ENCODE data around the gene DHRS12. TPM values are rescaled to one million over a fixed set of nuclear protein-coding genes. Genes with fewer than 3 reads are reported as not detected.

The DHRS12 gene
- total RNA-seq, 2 experiments from 2014 or later, result 10.0 to 14.8 TPM

DNA sequence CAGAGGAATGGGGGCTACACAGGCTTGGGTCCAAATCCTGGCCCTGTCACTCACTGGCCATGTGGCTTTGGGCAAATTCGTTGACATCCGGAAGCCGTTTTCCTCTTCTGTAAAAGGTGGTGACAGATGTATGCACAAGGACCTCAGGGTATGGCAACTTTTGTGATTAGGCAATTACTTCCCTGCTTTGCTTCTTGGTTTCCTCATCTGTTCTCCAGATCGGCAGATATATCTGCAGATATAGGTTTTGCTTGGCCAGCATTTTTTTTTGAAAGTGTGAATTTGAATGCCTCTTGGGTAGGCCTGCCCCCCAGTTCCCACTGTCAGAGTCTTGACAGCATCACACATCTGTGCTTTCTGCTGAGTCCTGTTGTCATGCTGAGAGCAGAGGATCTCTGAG lies 23.3 kb upstream of the DHRS12 start:
- no peaks in the 10 kb centered on the region for H3K9me3 ChIP-seq (ENCODE audit: control insufficient read depth in 1 of 2, insufficient read depth in 1 of 2, low read length in 2 of 2)
- H3K27ac Mint-ChIP-seq, result peak overlapping the region; percentile 89
- peaks cover 83% of the 10 kb centered on the region for H3K4me1 Mint-ChIP-seq (ENCODE audit: low read depth)
- no peak for ATAC-seq (ENCODE audit: poor library complexity)
- H3K36me3 ChIP-seq (ENCODE audit: insufficient read depth, low read length), result no peaks in the 10 kb centered on the region
- no peaks in the 10 kb centered on the region for H3K27me3 ChIP-seq (ENCODE audit: control insufficient read depth in 1 of 2, insufficient read depth in 2 of 2, low read length in 2 of 2)
- no peak for DNase-seq
- H3K4me1 ChIP-seq (ENCODE audit: insufficient read depth, low read length), result peaks cover 66% of the 10 kb centered on the region
- H3K4me3 Mint-ChIP-seq, result peak overlapping the region; percentile 86
- peak overlapping the region; percentile 76 to 79 for H3K27ac ChIP-seq (ENCODE audit: low read depth in 1 of 2, low read length in 2 of 2)
- H3K27me3 Mint-ChIP-seq, result no peaks in the 10 kb centered on the region
- peaks cover 21% of the 10 kb centered on the region for H3K36me3 Mint-ChIP-seq (ENCODE audit: low read depth)
- no peaks in the 10 kb centered on the region for H3K9me3 Mint-ChIP-seq
- H3K4me3 ChIP-seq (ENCODE audit: low read length), result peak overlapping the region; percentile 54
- ChIA-PET POLR2A (interaction anchor here (0.6 to 10.0 kb wide), 7 partner anchors 9 to 375 kb away, joined by 3 to 153 read pairs (median 19); partner anchors contain the start of genes INTS6 and TMEM272), CTCF (interaction anchor here (4.1 kb wide), 1 partner anchor 12 kb away, joined by 20 read pairs; no protein-coding TSS in a partner anchor)
- intact Hi-C loops (cut with DNase I, micrococcal nuclease), result loop anchor here (5.0 to 10.0 kb wide), 2 partner anchors 185 to 1702 kb away; partner anchors contain the start of genes ALG11 (in 1 of the 2) and ATP7B (in 1 of the 2)
- TF ChIP-seq, protein P1, sequence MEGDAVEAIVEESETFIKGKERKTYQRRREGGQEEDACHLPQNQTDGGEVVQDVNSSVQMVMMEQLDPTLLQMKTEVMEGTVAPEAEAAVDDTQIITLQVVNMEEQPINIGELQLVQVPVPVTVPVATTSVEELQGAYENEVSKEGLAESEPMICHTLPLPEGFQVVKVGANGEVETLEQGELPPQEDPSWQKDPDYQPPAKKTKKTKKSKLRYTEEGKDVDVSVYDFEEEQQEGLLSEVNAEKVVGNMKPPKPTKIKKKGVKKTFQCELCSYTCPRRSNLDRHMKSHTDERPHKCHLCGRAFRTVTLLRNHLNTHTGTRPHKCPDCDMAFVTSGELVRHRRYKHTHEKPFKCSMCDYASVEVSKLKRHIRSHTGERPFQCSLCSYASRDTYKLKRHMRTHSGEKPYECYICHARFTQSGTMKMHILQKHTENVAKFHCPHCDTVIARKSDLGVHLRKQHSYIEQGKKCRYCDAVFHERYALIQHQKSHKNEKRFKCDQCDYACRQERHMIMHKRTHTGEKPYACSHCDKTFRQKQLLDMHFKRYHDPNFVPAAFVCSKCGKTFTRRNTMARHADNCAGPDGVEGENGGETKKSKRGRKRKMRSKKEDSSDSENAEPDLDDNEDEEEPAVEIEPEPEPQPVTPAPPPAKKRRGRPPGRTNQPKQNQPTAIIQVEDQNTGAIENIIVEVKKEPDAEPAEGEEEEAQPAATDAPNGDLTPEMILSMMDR (IDR thresholded peaks at IDR 0.05), result no peak

DNA sequence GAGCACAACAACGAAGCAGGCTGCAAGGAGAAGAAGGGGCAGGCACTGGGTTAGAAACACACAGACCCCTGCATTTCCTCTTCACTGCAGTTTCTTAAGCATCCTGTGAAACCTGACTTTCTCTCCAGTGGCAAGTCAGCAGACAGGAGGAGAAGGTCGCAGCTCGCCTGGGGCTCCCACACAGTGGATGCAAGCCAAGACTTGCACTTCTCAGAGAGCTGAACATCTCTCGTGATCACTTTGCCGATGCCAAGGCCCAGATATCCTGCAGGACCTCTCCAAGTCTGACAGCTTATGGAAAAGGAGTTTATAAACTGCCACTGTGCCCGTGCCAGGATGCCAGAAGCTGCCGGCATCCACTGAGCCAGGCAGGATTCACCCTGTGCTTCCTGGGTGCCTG lies 22.6 kb upstream of the DHRS12 start:
- peak overlapping the region; percentile 76 to 79 for H3K27ac ChIP-seq (ENCODE audit: low read depth in 1 of 2, low read length in 2 of 2)
- no peaks in the 10 kb centered on the region for H3K9me3 ChIP-seq (ENCODE audit: control insufficient read depth in 1 of 2, insufficient read depth in 1 of 2, low read length in 2 of 2)
- H3K4me3 ChIP-seq (ENCODE audit: low read length), result peak overlapping the region; percentile 54
- peaks cover 66% of the 10 kb centered on the region for H3K4me1 ChIP-seq (ENCODE audit: insufficient read depth, low read length)
- ChIA-PET CTCF (interaction anchor here (4.1 kb wide), 1 partner anchor 12 kb away, joined by 20 read pairs; no protein-coding TSS in a partner anchor), POLR2A (interaction anchor here (0.6 to 10.0 kb wide), 8 partner anchors 8 to 374 kb away, joined by 3 to 153 read pairs (median 29); partner anchors contain the start of genes INTS6 and TMEM272)
- Mint-ChIP-seq H3K9me3 (no peaks in the 10 kb centered on the region), H3K27me3 (no peaks in the 10 kb centered on the region), H3K4me3 (peak overlapping the region; percentile 86), H3K36me3 (ENCODE audit: low read depth) (peaks cover 28% of the 10 kb centered on the region), H3K27ac (peak overlapping the region; percentile 89), H3K4me1 (ENCODE audit: low read depth) (peaks cover 83% of the 10 kb centered on the region)
- peak in 3 of 14 experiments; percentile 46 to 54 (median 47) for DNase-seq
- peak; percentile 6 for ATAC-seq (ENCODE audit: poor library complexity)
- intact Hi-C loops (cut with DNase I, micrococcal nuclease), result loop anchor here (5.0 to 10.0 kb wide), 2 partner anchors 186 to 1702 kb away; partner anchors contain the start of genes ALG11 (in 1 of the 2) and ATP7B (in 1 of the 2)
- TF ChIP-seq, protein P1 (IDR thresholded peaks at IDR 0.05), result no peak
- no peaks in the 10 kb centered on the region for H3K27me3 ChIP-seq (ENCODE audit: control insufficient read depth in 1 of 2, insufficient read depth in 2 of 2, low read length in 2 of 2)
- H3K36me3 ChIP-seq (ENCODE audit: insufficient read depth, low read length), result no peaks in the 10 kb centered on the region

DNA sequence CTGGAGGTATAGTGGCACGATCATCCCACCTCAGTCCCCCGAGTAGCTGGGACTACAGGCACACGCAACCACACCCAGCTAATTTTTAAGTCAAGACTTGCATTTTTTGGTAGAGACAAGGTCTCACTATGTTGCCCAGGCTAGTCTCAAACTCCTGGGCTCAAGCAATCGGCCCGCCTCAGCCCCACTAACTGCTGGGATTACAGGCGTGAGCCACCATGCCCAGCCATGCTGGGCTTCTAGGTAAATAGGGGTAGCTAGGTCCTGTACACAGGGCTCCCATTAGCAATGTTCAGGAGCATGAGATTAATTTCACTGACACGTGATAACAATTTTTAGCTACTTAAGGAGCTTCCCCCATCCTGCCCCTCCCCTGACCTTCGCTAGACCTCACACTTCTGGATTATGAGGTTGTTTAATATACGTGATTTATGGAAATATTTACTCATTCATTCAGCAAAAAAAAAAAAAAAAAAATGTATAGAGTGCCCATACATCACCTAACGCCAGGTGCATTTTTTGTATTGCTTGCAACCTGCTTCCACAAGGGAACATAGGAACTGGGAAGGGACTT lies 21.8 kb upstream of the DHRS12 start:
- Histone ChIP-seq H3K9me3 (ENCODE audit: control insufficient read depth in 1 of 2, insufficient read depth in 1 of 2, low read length in 2 of 2) (no peaks in the 10 kb centered on the region), H3K4me1 (ENCODE audit: insufficient read depth, low read length) (peaks cover 72% of the 10 kb centered on the region), H3K36me3 (ENCODE audit: insufficient read depth, low read length) (no peaks in the 10 kb centered on the region), H3K27ac (ENCODE audit: low read depth in 1 of 2, low read length in 2 of 2) (peak overlapping the region; percentile 76 to 79), H3K4me3 (ENCODE audit: low read length) (peak overlapping the region; percentile 54), H3K27me3 (ENCODE audit: control insufficient read depth in 1 of 2, insufficient read depth in 2 of 2, low read length in 2 of 2) (no peaks in the 10 kb centered on the region)
- CTCF ChIA-PET, result interaction anchor here (1.0 to 4.1 kb wide), 2 partner anchors 11 to 19 kb away, joined by 4 to 20 read pairs; partner anchors contain the start of gene TMEM272
- Mint-ChIP-seq H3K9me3 (no peaks in the 10 kb centered on the region), H3K27me3 (no peaks in the 10 kb centered on the region), H3K4me1 (ENCODE audit: low read depth) (peaks cover 88% of the 10 kb centered on the region), H3K4me3 (peak overlapping the region; percentile 86), H3K27ac (peak overlapping the region; percentile 89), H3K36me3 (ENCODE audit: low read depth) (peaks cover 36% of the 10 kb centered on the region)
- TF ChIP-seq, protein P1 (IDR thresholded peaks at IDR 0.05), result no peak
- DNase-seq (peak in 1 of 14 experiments; percentile 47), ATAC-seq (ENCODE audit: poor library complexity) (no peak)
- intact Hi-C loops (cut with DNase I, micrococcal nuclease), result loop anchor here (1.0 to 10.0 kb wide), 5 partner anchors 10 to 1701 kb away; partner anchors contain the start of genes ALG11 (in 1 of the 2), ATP7B (in 1 of the 2) and INTS6 (in 1 of the 2)
- POLR2A ChIA-PET, result interaction anchor here (0.6 to 10.0 kb wide), 11 partner anchors 13 to 405 kb away, joined by 3 to 153 read pairs (median 5); partner anchors contain the start of genes ALG11, ATP7B and INTS6
